Measurements from ENCODE around the gene RFX4.
"Not testable (repeated sequence)": the region's sequence is repeated elsewhere in the genome, so short reads cannot be mapped to it uniquely, and the experiment has no call there.

Gene RFX4

GRCh38 chr12:106648736-106649135 lies 65.9 kb downstream of the RFX4 start:
- no peak for DNase-seq

GRCh38 chr12:106651552-106651951 lies 68.7 kb downstream of the RFX4 start:
- no peak for DNase-seq

- DNase-seq = no peak
These were observed 69.8 kb downstream of the RFX4 start for GRCh38 chr12:106652510-106653015.

GRCh38 chr12:106655577-106655976 lies 72.8 kb downstream of the RFX4 start:
- no peak for DNase-seq

GRCh38 chr12:106657488-106657887 lies 74.7 kb downstream of the RFX4 start:
- no peak for DNase-seq

GRCh38 chr12:106663385-106663784 lies 80.6 kb downstream of the RFX4 start:
- DNase-seq = no peak

- DNase-seq = no peak
These were observed 86.4 kb downstream of the RFX4 start for GRCh38 chr12:106669216-106669615.

GRCh38 chr12:106670131-106670530 lies 87.3 kb downstream of the RFX4 start:
- DNase-seq = no peak

GRCh38 chr12:106671840-106672239 lies 89.0 kb downstream of the RFX4 start:
- DNase-seq = no peak

GRCh38 chr12:106672314-106673025 lies 89.7 kb downstream of the RFX4 start:
- no peak for DNase-seq

GRCh38 chr12:106673141-106673540 lies 90.3 kb downstream of the RFX4 start:
- DNase-seq = no peak

- DNase-seq = no peak
These were observed 93.0 kb downstream of the RFX4 start for GRCh38 chr12:106675651-106676435.

- DNase-seq = no peak
These were observed 96.8 kb downstream of the RFX4 start for GRCh38 chr12:106679574-106679973.

GRCh38 chr12:106680280-106680679 lies 97.5 kb downstream of the RFX4 start:
- DNase-seq = no peak

- DNase-seq = no peak
These were observed 98.4 kb downstream of the RFX4 start for GRCh38 chr12:106681210-106681609.

GRCh38 chr12:106682594-106683234 lies 99.9 kb downstream of the RFX4 start:
- no peak for DNase-seq

GRCh38 chr12:106684497-106684896 lies 101.7 kb downstream of the RFX4 start:
- DNase-seq = no peak

- no peak for DNase-seq
These were observed 102.6 kb downstream of the RFX4 start for GRCh38 chr12:106685381-106685780.

- no peak for DNase-seq
These were observed 104.9 kb downstream of the RFX4 start for GRCh38 chr12:106687672-106688071.

GRCh38 chr12:106690569-106691305 lies 107.9 kb downstream of the RFX4 start:
- no peak for DNase-seq

GRCh38 chr12:106692033-106692432 lies 109.2 kb downstream of the RFX4 start:
- not testable (repeated sequence) for DNase-seq

- DNase-seq = no peak
These were observed 110.4 kb downstream of the RFX4 start for GRCh38 chr12:106692896-106693820.

Measured in NCI-H2107 (cell line).